CD4-positive, alpha-beta T cell (primary cell): ENCODE results near the gene SERINC1. TPM values are rescaled to one million over a fixed set of nuclear protein-coding genes. Genes with fewer than 3 reads are reported as not detected.

Experiments
- ATAC-seq: fragments of 200-7000 bp; cut with Tn5 transposase; one replicate; pipeline ENCODE4 v1.10.0; 2022; ENCODE audit warnings: mild to moderate bottlenecking; ENCODE audit not compliant: poor library complexity
- CTCF ChIA-PET: fragments of 350-600 bp; sonication (Branson Sonifier 250); formaldehyde crosslinking; loops from one replicate; lab custom pipeline; 2021; ENCODE audit warnings: antibody characterized with exemption, inconsistent platforms; lab: Charles Lee
- POLR2A ChIA-PET: fragments of 350-600 bp; sonication (Branson Sonifier 250); formaldehyde crosslinking; loops from one replicate; lab custom pipeline; 2021; ENCODE audit warnings: antibody characterized with exemption, inconsistent platforms; lab: Charles Lee
- DNase-seq, 14 experiments: peaks; one replicate each; pipeline ENCODE4 v3.0.0-alpha.2; 2013 to 2020; ENCODE audit warnings: mixed read lengths in 2 of 14
- H3K27ac ChIP-seq, 2 donors: one replicate each; pipeline versions ENCODE4 v1.5.1 to v1.7.0; 2013; ENCODE audit warnings: low read length in 2 of 2, low read depth in 1 of 2, mild to moderate bottlenecking in 1 of 2
- H3K27me3 ChIP-seq, 2 experiments: 1 replicate in 1 of 2; 2 replicates in 1 of 2; pipeline versions ENCODE4 v1.6.1 to v1.7.0; 2013; ENCODE audit warnings: low read length in 2 of 2, control low read depth in 1 of 2, mild to moderate bottlenecking in 1 of 2, moderate library complexity in 1 of 2; ENCODE audit not compliant: insufficient read depth in 2 of 2, control insufficient read depth in 1 of 2
- H3K36me3 ChIP-seq: one replicate; pipeline ENCODE4 v1.6.1; 2013; ENCODE audit warnings: low read length, control low read depth; ENCODE audit not compliant: insufficient read depth
- H3K4me1 ChIP-seq: one replicate; pipeline ENCODE4 v1.6.1; 2013; ENCODE audit warnings: low read length, control low read depth; ENCODE audit not compliant: insufficient read depth
- H3K4me3 ChIP-seq: one replicate; pipeline ENCODE4 v1.5.1; 2013; ENCODE audit warnings: mild to moderate bottlenecking, low read length, moderate library complexity
- H3K9me3 ChIP-seq, 2 experiments: 1 replicate in 1 of 2; 2 replicates in 1 of 2; pipeline versions ENCODE4 v1.6.1 to v1.7.0; 2013; ENCODE audit warnings: low read length in 2 of 2, mild to moderate bottlenecking in 2 of 2, control low read depth in 1 of 2, moderate library complexity in 1 of 2; ENCODE audit not compliant: control insufficient read depth in 1 of 2, insufficient read depth in 1 of 2
- H3K27ac Mint-ChIP-seq: one replicate; pipeline ENCODE4 v1.8.0; 2020; ENCODE audit warnings: mixed read lengths
- H3K27me3 Mint-ChIP-seq: one replicate; pipeline ENCODE4 v1.8.0; 2021; ENCODE audit warnings: mixed read lengths
- H3K36me3 Mint-ChIP-seq: one replicate; pipeline ENCODE4 v1.8.0; 2021; ENCODE audit warnings: low read depth, mixed read lengths
- H3K4me1 Mint-ChIP-seq: one replicate; pipeline ENCODE4 v1.8.0; 2021; ENCODE audit warnings: low read depth, mixed read lengths
- H3K4me3 Mint-ChIP-seq: one replicate; pipeline ENCODE4 v1.8.0; 2020; ENCODE audit warnings: mild to moderate bottlenecking, mixed read lengths
- H3K9me3 Mint-ChIP-seq: one replicate; pipeline ENCODE4 v1.8.0; 2020; ENCODE audit warnings: mixed read lengths
- CTCF ChIP-seq: fragments of 200-600 bp; IDR thresholded peaks from one replicate; pipeline ENCODE4 v1.8.0; 2022; ENCODE audit warnings: antibody characterized with exemption, mild to moderate bottlenecking
- intact Hi-C, 2 experiments: fragments of 100-400 bp; cut with DNase I in 1 of 2; cut with micrococcal nuclease in 1 of 2; formaldehyde crosslinking; loops; one replicate each; pipeline versions ENCODE4 v1.15.1 to v1.9.0; 2023 to 2025; cut with DNase I, micrococcal nuclease
- total RNA-seq, 174 experiments: library from RNA in 2 of 174; stranded (reverse) in 2 of 174; gene quantifications; one replicate each; pipeline ENCODE4 v1.2.3 and lab custom pipeline; 2021 to 2026

SERINC1 gene
- total RNA-seq, 2 experiments from 2014 or later, result 175 to 178 TPM

GRCh38 chr6:122491919-122492555 lies 20.4 kb upstream of the SERINC1 start:
- H3K36me3 Mint-ChIP-seq, result no peaks in the 10 kb centered on the region
- TF ChIP-seq CTCF, result peak; percentile 80
- H3K4me3 ChIP-seq, result no peak overlapping the region
- H3K4me1 ChIP-seq, result peaks cover 5% of the 10 kb centered on the region
- DNase-seq (peak; percentile 52 to 80 (median 60)), ATAC-seq (peak; percentile 100)
- intact Hi-C loops, result loop anchor here (1.0 to 5.0 kb wide), 4 partner anchors 38 to 830 kb away; no protein-coding TSS in a partner anchor
- H3K27me3 ChIP-seq, result no peaks in the 10 kb centered on the region
- H3K27me3 Mint-ChIP-seq, result peaks cover 9% of the 10 kb centered on the region
- H3K9me3 Mint-ChIP-seq, result peaks cover under 1% of the 10 kb centered on the region
- no peak overlapping the region for H3K4me3 Mint-ChIP-seq
- no peak overlapping the region for H3K27ac Mint-ChIP-seq
- no peak overlapping the region for H3K27ac ChIP-seq
- H3K36me3 ChIP-seq, result no peaks in the 10 kb centered on the region
- POLR2A ChIA-PET, result interaction anchor here (1.3 kb wide), 1 partner anchor 38 kb away, joined by 4 read pairs; no protein-coding TSS in a partner anchor
- H3K4me1 Mint-ChIP-seq, result peaks cover 5% of the 10 kb centered on the region
- CTCF ChIA-PET, result interaction anchor here (0.7 to 4.6 kb wide), 10 partner anchors 11 to 347 kb away, joined by 3 to 44 read pairs (median 4); partner anchors contain the start of gene SERINC1
- H3K9me3 ChIP-seq, result peaks cover 12 to 16% of the 10 kb centered on the region in 2 experiments

- intact Hi-C loops, result loop anchor here (5.0 kb wide), 2 partner anchors 347 to 832 kb away; no protein-coding TSS in a partner anchor
- Histone ChIP-seq H3K4me3 (no peak overlapping the region), H3K36me3 (no peaks in the 10 kb centered on the region), H3K9me3 (peaks cover 1 to 9% of the 10 kb centered on the region in 2 experiments), H3K27ac (no peak overlapping the region), H3K4me1 (peaks cover 4% of the 10 kb centered on the region), H3K27me3 (no peaks in the 10 kb centered on the region)
- Mint-ChIP-seq H3K27me3 (peaks cover 9% of the 10 kb centered on the region), H3K9me3 (no peaks in the 10 kb centered on the region), H3K27ac (no peak overlapping the region), H3K4me3 (no peak overlapping the region), H3K36me3 (no peaks in the 10 kb centered on the region), H3K4me1 (peaks cover 5% of the 10 kb centered on the region)
- TF ChIP-seq CTCF, result no peak
- DNase-seq (no peak), ATAC-seq (no peak)
- CTCF ChIA-PET, result interaction anchor here (2.0 to 4.6 kb wide), 2 partner anchors 13 to 40 kb away, joined by 6 to 44 read pairs; no protein-coding TSS in a partner anchor
- POLR2A ChIA-PET, result interaction anchor here (2.2 kb wide), 1 partner anchor 19 kb away, joined by 6 read pairs; the partner anchor contains the start of gene SERINC1
Observed at GRCh38 chr6:122490607-122491006, 19.0 kb upstream of the SERINC1 start.

GRCh38 chr6:122484760-122485159 lies 13.2 kb upstream of the SERINC1 start:
- Mint-ChIP-seq H3K36me3 (no peaks in the 10 kb centered on the region), H3K4me3 (no peak overlapping the region), H3K27ac (no peak overlapping the region), H3K27me3 (no peaks in the 10 kb centered on the region), H3K4me1 (no peaks in the 10 kb centered on the region), H3K9me3 (no peaks in the 10 kb centered on the region)
- Histone ChIP-seq H3K9me3 (peaks cover 0 to 3% of the 10 kb centered on the region in 2 experiments), H3K27ac (no peak overlapping the region), H3K27me3 (no peaks in the 10 kb centered on the region), H3K4me3 (no peak overlapping the region), H3K36me3 (no peaks in the 10 kb centered on the region), H3K4me1 (no peaks in the 10 kb centered on the region)
- ChIA-PET CTCF (interaction anchor here (1.2 kb wide), 1 partner anchor 103 kb away, joined by 3 read pairs; no protein-coding TSS in a partner anchor), POLR2A (no interaction called here)
- DNase-seq (no peak), ATAC-seq (no peak)
- intact Hi-C loops, result no loop called here
- TF ChIP-seq CTCF, result no peak
